HG03342 (cell line): ENCODE measurements around the gene OXNAD1.
A peak's percentile ranks its signal among the peaks of the same experiment; 100 is the strongest.

Experiments used
- ATAC-seq: cut with Tn5 transposase; IDR thresholded peaks from one replicate; pipeline ENCODE4 v1.9.1; 2021; ENCODE audit warnings: mild to moderate bottlenecking, moderate library complexity; ENCODE audit not compliant: unreplicated experiment

Gene OXNAD1

DNA sequence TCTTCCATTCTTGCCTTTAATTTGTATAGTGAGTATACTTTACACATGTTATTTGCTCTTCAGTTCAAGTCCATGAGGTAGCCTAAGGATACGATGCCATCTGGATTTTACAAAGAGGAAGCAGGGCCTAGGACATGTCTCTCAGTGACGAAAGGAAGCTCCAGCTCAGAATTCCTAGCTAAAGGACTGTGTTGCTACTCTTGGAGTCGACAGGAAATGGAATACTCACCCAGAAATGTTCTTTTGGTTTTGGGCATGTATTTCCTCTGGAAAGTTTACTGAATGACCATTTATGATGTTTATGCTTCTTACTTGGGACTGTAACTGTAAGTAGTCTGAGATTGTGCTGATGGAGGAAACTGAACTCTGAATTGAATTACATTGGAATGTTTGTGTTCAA is 12.5 kb downstream of the OXNAD1 start:
- ATAC-seq, result no peak

DNA sequence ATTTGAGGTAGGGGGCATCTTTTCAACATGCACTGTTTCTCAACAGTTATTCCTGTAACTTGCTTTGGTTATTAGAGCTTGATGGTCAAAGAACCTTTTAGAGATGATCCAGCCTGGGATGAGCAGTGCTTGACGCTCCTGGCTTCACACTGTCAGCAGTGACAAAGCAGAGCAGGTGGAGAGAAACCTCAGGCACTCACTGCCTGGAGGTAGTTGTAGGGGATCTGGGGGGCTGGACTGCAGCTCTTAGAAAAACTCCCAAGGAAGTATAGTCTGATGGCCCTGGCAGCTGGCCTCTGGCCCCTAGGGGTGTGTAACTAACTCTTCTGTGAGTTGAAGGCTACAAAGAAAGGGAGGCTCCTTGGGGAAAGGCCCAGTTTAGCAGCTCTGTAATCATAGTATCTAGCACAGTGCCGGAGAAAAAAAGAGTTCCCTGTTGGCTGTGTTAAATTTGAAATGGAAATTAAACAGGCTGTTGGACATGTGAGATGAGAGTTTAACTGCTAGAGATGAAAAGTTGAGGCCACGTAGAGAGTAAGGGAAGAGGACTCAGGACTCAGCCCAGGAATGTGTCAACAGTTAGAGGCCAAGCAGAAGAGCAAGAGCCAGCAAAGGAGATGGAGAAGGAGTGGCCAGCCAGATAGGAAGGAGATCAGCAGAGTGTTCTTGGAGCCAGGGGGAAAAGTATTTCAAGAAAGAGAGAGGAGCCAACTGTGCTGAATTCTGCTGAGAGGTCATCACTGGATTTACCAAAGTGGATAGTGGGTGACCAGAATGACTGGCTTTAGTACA is 14.2 kb downstream of the OXNAD1 start:
- ATAC-seq, result no peak

DNA sequence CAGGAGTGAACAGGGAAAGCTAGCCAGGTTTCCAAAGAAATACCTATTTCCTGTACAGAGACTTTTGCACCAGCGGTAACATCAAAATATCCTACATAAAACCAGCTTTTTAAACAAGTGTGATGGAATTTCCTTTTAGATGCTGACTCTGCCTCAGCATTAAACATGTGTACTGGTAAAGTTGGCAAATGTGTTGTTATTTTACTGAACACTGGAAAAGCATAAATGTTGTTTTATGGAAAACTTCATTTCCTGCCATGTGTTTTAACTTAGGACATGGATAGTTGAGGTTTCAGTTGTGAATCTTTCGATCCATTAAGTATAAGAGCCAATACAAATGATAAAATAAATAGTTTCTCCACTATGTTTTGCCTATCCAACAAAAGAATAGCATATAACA is 15.7 kb downstream of the OXNAD1 start:
- ATAC-seq, result no peak

DNA sequence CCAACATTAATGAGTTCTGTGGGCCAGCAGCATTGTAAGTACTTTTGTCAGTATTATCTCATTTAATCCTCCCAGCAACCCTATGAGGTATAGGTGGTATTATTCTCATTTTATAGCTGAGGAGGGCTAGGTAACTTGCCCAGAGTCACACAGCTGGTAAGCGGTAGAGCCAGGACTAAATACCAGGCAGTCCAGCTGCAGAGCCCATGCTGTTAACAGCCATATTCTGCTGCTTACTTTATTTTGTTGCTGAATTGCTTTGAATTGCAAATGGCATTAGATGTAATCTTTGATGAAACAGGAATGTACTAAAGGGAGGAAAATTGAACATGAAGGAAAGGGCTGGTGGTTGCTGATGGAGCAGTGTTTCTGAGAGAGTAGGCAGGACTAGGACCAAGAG is 19.6 kb downstream of the OXNAD1 start:
- ATAC-seq, result no peak

DNA sequence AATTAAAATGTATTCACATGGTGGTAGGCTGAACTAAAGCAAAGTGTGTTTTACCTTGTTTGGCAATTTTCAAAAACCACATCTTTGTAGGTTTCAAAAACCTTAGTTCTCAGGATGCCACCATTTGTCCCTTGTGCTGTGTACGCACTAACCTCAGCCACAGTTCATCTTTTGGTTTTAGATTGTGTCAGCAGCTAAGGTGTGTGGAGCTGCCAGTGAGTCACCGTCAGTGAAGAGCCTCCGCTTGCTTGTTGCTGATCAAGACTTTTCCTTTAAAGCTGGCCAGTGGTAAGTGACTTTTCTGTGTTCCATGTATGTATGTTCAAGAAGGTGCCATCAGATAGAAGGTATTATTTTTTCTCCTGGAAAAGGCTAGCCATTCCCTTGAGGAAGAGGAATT is 21.1 kb downstream of the OXNAD1 start:
- ATAC-seq, result peak; percentile 63

DNA sequence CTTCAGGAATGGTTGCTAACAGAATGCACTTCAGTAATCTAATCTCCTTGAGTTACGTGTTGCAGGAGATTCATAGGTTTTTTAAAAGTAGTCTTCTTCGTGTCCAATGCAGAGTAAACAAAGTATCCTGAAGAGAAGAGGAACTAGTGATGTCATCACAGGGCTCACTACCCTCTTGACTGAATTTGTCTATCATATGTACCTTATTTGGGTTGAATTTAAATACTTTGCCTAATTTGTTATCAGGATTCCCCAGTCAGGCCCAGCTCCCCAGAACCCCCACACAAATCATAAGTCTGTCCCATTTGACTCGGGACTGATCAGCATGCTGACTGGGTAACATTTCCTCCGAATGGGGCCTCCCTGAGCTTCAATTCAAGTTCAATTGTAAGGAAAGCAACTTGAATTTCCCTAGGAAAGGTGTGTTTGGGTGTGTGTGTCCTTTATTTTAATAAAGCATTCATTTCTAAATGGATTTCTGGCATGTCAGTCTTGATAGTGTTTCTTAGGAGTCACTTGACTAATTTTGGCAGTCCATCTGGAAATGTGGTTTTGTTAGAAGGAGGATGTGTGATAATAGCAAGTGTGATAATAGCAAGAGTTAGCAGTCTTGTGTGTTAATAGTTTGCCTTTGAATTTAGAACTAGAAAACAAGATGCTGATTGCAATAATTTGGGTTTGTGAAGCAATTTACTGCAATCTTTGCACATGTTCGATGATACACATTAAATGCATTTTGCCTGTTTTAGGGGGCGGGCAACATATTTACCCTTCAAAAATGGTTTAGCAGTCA is 21.9 kb downstream of the OXNAD1 start:
- no peak for ATAC-seq

DNA sequence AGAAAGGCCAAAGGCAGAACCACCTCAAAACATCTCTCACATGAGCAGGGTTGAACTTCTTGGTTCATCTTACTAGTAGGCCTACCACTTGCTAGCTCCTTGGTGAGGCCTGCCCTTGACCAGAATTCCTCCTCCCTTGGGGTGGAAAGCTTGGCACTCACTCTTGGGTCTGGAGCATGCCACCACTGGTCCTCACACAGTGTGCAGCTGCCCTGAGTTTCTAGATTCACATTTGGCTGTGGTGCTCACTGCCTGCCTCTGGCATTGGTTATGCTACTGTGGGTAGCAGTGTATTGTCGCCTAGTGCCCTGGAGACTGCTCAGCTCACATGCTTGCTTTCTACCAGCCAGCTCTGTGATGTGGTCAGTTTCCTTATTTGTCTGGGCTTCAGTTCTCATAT is 23.7 kb downstream of the OXNAD1 start:
- no peak for ATAC-seq

DNA sequence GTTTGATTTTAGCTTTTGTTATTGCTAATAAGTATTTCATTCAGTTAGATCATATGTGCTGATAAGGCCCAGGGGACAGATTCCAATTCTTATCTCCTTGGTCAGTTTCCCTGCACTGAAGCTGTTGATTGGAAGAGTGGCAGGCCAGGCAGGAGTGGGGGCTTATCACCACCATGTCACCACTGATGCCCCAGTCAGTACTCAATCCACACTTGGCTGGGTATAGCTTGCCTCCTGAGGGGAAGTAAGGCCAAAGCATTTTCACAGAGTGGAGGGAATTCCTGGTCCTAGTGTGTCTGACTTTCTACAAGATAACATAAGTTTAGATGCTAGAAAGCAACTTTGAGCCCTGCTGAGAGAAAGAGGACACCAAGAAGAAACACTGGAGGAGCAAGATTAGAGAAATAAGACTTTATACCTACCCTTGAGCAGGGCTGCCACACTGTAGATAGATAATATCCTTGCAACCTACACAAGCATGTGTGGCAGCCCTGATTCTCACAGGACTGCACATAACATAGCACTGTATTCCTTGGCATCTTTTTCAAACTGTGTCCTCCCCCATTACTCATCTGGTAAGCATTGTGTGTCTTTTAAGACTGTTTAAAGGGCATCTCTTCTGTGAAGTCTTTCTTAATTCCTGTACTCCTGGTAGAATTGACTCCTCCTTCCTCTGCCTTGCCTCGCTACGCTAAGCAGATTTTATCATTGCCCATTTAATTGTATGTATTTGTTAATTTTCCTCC is 24.3 kb downstream of the OXNAD1 start:
- no peak for ATAC-seq

DNA sequence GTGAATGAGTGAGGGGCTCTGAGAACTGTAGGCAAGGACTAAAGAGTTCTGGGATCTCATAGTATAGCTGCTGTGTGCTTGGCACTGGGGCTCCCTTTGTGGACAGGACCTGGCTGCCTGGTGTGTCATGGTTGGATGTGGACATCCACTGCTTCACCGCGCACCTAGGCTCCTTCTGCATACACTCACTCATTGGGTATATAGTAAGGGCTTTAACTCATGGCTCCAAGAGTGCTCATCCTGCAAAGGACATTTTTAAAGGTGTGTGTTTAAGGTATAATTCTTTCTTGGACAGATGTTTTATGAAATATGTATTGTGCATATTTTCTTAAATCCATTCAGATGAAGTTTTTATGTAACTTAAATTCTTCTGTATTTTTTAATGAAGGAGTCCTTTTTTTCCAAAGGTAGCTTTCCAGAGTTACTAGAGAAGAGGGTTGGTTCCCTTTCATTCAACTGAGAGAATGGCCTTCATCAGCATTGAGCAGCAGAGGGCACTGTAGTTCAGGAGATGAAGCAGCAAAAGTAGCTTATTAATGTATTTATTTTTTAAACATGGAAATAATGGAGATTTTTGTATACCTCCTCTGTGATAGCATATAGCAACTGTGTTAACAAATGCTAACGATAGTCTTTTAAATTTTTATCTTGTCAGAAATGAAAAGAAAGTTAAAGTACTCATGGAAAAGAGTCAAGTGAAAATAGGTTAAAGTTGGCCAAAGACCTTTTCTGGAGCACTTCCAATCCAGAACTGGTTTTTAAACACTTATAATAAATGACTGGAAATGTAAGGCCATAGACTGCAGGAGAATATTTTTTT is 25.2 kb downstream of the OXNAD1 start:
- ATAC-seq, result peak; percentile 35

DNA sequence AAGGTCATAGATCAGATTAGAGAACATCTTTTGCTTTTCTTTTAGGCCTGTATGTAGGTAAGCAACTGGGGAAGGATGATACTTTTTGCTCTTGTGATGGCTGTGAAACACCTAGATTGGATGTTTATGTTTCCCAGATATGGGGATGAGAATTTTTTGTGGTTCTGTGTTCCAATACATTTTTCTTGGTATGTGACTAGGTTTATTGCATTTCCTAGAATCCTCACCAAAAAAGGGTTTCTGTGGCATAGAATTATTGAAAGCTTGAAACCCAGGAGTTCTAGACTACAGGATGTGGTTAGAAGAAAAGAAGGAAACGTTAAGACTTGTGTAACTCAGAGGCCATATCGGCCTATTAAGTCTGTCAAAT is 25.8 kb downstream of the OXNAD1 start:
- peak; percentile 34 for ATAC-seq

DNA sequence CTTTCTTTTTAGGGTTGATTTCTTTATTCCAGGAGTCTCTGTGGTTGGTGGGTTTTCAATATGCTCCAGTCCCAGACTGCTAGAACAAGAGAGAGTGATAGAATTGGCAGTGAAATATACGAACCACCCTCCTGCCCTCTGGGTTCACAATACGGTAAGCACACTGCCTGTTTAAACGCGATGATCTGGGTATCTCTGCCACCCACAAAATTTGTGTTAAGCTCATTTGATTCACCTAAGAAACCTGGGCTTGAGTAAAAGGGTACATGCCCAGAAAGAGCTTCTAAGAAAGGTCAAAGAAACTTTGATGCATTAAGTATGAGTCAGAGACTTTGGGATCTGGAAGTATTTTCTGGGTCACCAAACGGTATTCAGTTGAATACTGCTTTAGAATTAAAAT is 29.8 kb downstream of the OXNAD1 start:
- no peak for ATAC-seq

DNA sequence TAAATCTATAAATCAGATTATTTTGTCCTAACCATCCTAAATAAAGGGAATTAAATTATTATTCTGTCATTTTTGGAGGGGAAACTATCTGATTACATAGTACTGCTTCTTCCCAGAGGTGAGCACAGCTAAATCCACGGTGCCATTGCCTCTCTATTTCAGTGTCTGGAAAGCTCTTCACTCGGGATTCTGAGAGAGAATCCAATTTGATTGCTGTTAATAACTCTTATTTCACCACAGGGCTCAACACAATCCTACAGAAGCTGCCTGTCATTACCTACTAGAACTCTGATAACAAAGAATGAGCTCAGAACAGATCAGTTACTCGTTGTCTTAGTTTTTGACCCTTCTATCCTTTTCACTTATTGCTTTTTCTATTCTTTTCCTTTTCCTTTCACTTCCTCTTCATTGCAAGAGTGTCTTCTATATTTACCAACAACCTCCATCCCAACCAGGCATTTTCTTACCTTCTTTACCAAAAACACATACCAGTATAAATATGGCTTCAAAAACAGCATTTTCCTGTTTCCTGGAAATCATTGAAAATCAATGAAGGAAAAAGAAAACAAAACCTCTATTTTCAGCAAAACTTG is 30.4 kb downstream of the OXNAD1 start:
- ATAC-seq, result no peak

DNA sequence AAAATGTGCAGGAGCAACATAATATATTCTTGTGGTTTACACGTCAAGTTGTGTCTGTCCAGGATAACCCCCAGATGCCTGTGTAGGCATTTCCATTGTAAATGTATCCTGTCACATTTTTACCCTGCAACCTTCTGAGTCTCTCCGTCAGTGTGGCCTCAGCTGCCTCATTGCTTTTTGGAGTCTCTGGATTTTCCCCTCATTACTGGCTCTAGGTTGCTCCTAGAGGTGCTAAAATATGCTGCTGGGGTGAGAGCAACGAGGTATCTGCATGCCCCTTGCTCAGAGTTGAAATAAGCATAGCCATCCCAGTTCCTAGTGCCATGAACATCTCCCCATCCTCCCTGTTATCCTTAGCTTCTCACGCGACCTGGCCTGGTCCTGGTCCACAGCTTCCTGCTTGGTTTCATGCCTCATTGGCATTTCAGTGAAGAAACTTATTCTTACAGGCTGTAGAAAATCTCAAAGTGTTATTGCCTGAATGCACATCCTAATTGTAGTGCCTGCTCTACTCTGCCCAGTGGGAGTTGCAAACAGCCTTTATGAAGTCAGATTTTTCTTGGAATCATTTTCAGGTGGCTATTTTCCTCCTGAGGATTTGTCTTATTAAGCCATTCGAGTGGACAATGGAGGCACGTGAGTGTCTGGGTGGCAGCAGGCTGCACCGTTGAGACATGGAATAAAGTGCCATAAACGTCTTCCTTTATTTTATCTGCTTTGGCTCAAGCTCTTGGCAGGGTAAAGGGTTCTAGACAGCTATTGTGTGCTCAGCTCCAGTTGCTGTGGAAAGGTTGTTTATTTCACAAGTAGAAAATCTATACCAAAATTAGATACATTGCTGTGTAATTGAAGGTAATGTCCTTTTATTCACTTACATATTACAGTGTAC is 33.2 kb downstream of the OXNAD1 start:
- no peak for ATAC-seq

DNA sequence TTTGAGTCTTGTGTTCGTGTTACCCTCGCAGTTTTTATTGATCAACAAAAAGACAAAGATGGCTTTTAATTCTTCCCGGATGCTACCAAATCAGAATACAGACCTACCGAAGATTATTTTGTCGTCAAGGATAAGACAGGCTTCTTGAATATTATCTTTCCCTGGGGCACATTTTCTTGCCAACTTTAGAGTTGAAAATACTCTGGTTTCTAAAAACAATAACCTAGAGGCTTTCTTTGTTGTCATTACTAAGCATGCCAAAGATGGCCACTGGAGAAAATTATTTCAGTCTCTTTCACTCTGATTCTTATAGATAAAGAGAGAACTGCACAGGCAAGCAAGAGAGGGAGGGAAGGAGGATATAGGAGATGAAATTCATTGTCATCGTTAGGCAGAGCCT is 33.9 kb downstream of the OXNAD1 start:
- no peak for ATAC-seq

DNA sequence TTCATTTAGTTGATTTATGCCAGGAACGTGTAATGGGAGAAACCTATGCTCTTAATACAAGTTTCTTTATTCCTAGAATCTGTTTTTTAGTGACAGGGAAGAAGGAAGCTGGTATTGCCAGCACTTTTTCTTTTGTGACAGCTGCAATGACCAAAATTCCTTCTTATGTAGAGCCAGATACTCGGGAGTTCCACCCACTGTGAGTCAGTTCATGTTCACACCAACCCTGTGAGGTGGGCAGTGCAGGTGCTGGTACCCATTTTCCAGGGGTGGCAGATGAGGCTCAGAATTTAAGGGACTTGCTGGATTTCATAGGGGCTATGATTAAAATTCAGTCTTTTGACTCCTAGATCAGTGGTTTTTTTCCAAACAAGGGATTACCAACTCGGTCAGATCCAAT is 34.7 kb downstream of the OXNAD1 start:
- no peak for ATAC-seq

DNA sequence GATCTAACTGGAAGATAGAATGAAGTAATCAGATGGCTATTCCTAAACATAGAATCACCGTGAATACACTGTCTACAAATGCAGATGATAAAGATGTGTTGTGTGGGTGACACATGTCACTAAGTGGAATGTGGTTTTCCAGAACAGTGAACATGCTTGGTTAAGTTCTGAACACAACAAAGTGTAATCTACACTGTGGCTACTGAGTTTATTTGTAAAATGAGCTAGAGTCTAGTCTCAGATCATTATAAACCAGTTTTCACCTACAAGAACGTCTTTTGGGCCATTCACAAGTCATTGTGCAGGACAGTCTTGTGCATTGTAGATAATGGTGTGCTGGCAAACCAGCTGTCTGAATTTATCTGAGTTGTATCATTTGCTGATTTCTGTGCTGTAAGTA is 35.3 kb downstream of the OXNAD1 start:
- no peak for ATAC-seq

DNA sequence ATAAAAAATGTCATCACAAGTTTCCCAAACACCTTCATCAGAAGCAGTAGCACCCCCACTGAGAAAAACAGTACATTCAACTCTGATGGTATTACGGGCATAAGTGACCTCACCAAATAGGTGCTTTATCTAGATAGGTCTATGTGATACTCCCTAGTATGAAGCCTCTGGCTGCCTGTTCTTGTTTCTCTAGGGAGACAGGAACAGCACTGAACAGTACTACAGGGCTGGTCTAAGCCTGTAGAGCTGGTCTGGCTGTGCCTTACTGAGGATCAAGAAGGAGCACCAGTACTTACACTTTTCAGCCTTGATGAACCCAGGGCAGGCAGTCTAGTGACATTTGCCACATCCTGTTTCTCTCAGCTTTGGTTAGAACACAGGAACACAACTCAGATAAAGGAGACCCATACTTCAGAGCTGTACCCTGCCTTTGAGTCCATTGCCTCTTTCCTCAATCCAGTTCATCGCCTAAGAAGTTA is 35.9 kb downstream of the OXNAD1 start:
- ATAC-seq, result peak; percentile 67

DNA sequence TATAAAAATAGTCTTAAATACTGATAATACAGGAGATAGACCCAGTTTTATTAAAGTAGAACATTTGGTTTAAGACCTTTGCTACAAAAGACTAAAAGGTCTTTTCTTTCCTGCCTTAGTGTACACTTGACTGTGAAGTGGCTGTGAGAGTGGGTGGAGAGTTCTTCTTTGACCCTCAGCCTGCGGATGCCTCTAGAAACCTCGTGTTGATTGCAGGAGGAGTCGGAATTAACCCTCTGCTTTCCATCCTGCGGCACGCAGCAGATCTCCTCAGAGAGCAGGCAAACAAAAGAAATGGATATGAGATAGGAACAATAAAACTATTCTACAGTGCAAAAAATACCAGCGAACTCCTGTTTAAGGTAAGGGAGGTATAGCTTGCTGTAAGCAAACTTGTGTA is 36.5 kb downstream of the OXNAD1 start:
- no peak for ATAC-seq

DNA sequence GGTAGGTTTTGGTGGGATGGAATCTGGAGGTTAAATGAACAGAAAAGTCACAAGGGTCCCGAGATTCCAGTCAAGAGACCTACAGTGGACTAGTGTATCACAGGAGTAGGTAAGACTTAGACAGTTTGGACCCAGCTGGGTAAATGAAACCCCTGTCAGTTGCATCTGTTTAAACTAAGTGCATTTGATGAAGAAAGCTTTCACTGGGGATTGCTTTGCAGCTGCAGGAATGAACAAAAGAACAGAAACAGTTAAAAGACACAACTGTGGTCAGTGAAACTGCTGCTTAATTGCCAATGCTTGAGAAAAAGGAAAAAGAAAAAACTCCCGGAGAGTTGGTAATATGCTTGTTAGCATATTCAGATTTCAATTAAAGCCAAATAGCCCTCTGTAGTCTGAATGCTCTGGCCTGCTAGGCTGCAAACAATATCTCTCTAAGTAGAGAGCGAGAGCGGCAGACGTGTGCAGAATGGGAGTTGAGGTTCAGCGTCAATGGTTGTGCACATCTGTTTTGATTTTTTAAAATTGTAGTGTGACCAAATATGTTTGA is 37.1 kb downstream of the OXNAD1 start:
- ATAC-seq, result no peak
